ENCODE measurements around the gene ARHGEF7.

ARHGEF7 gene

DNA sequence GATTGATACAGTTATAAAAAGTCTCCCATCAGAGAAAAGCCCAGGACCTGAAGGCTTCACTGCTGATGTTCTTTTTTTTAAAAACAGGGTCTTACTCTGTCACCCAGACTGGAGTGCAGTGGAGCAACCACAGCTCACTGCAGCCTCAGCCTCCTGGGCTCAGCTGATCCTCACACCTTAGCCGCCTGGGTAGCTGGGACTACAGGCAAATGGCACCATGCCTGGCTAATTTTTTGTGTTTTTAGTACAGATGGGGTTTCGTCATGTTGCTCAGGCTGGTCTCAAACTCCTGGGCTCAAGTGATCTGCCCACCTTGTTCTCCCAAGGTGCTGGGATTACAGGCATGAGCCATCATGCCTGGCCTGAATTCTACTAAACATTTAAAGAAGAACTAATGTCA lies 238.4 kb downstream of the ARHGEF7 start:
- no peak for DNase-seq (ENCODE audit: low spot score)

DNA sequence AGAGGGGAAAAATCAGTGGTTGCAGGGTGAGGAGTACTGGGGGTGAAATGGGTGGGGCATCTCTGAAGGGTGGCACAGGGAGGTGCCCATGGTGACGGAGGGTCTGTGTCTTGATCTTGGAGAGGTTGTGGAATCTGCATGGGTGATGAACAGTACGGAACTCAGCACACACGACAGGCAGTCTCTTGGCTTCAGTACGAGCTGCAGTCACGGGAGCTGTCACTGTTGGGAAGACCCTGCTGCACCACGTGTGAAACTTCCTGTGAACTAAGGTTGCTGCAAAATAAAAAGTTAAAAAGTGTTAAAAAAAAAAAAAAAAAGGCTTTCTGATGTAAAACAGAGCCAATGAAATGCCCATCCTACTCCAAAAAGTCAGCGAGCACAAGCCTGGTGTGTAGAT lies 239.7 kb downstream of the ARHGEF7 start:
- DNase-seq (ENCODE audit: low spot score) = no peak
